A549 treated with RU486 at 1 μM for 4 hours (cell line): Measurements from ENCODE around the gene ERFL. TPM values are rescaled to one million over a fixed set of nuclear protein-coding genes. Genes with fewer than 3 reads are reported as not detected.

ENCODE experiments used
- total RNA-seq: library from RNA; stranded (reverse); fragments of 200-300 nt; extraction: Qiagen RNA extraction; gene quantifications from 5 replicates; pipeline ENCODE4 v1.2.3, GENCODE V29; 2022; ENCODE audit warnings: low read depth

ERFL gene
- total RNA-seq, result 0.23 to 0.41 TPM (median 0.36 TPM) in 5 replicates

DNA sequence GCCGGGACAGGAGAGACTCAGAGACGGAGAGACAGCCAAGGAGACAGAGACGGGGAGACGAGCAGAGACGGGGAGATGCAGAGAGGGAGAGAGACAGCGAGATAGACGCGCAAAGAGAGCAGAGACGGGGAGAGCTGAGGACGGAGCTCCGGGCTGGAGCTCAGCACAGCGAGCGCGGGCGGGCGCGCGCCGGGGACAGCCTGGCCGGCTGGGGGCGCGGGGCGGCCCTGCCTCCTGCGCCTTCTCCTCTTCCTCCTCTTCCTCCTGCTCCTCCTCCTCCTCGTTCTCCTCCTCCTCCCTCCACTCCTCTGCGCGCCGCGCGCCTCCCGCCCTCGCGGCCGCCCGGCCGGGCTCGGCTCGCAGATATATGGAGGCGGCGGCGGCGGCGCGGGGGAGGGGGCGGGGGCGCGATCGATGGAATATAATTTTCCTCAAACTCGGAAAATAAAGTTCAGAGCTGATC is at the start of gene ERFL:
Gene ERFL (minus strand): TSS at position 229 of the 463 bp plus-strand sequence. CDS start 15,530 bp downstream, outside the sequence.

DNA sequence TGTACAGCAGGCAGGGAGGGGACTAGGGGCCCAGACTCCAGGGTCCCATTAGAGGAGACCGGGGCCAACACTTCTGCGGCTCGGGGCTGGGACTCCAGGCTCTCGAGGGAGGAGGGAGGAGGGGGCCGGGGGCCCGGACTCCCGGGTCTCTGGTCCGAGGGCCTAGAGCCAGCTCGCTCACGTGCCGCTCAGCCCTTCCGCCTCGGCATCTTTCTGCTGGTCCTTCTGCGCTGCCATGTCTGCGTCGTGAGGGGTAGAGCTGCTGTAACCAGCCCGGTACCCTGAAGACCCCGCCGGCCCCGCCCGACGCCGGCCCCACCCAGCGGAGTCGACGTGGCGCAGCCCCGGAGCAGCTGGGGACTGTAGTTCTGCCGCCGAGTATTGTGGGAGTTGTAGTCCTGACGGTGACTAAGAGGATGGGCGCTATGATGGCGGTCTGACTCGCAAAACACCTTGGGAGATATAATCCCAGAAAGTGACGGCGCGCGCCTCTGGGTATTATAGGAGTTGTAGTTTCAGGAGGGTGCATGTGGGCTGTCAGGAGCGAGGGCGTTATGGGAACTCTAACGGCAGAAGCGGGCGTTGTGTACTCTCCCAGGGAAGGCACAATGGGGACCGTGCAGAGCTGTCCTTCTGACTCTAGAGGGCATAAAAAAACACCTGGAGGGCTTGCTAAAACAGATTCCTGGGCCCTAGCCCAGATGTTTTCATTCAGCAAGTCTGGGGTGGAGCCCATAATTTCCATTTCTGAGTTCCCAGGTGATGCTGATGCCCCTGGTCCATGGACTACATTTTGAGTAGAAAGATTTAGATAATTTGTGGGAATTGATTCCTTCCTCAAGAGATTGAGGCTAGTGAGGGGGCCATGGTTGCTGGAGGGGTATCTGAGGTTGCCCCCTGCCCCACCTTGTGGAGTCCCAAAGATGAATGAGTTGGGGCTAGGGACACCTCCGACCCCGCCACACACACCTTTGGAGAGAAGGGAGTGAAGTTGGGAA is 31.1 kb upstream of the ERFL start, which contains the start of gene RABAC1:
Gene RABAC1 (minus strand): TSS at position 266 of the 998 bp plus-strand sequence. CDS start 29 bp downstream, at position 237.

DNA sequence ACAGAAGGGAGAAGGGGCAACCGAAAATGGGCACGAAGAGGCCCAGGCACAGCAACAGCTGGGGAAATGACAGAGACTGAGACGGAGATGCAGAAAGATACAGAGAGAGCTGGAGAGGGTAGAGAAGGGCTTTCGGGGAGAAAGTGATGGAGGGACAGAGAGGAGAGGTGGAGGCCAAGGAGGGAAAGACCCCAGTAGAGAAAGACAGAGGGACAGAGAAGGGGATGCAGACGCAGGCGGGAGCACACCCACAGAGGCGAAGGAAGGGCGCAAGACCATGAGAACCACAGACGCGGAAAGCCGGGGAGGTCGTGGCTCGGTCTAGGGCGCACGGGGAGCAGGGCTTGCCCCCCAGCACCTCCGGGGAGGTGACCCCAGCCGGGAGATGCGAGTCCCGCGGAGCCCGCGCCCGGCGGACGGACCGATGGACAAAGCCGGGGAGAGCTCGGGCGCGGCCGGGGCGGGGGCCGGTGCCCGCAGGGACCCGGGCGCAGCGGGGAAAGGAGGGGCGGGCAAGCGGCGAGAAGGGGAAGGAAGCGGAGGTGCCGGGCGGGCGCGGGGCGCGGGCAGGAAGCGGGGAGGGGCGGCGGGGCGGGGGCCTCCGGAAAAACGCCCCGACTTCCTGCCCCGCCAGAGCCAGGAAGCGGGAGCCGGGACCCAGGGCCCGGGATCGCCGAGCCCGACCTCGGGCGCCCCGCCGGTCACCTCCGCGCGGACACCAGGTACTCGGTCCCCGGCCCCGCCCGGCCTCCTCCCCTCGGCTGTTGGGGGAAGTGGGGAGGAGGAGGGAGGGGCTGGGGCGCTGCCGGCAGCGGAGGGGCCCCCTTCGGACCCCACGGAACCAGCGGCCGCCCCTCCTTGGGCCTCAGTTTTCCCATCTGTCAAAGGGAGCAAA is 45.4 kb downstream of the ERFL start, which contains the start of gene ARHGEF1:
Gene ARHGEF1 (plus strand): TSS at position 617 of the 895 bp plus-strand sequence. CDS start 4,899 bp downstream, outside the sequence.

DNA sequence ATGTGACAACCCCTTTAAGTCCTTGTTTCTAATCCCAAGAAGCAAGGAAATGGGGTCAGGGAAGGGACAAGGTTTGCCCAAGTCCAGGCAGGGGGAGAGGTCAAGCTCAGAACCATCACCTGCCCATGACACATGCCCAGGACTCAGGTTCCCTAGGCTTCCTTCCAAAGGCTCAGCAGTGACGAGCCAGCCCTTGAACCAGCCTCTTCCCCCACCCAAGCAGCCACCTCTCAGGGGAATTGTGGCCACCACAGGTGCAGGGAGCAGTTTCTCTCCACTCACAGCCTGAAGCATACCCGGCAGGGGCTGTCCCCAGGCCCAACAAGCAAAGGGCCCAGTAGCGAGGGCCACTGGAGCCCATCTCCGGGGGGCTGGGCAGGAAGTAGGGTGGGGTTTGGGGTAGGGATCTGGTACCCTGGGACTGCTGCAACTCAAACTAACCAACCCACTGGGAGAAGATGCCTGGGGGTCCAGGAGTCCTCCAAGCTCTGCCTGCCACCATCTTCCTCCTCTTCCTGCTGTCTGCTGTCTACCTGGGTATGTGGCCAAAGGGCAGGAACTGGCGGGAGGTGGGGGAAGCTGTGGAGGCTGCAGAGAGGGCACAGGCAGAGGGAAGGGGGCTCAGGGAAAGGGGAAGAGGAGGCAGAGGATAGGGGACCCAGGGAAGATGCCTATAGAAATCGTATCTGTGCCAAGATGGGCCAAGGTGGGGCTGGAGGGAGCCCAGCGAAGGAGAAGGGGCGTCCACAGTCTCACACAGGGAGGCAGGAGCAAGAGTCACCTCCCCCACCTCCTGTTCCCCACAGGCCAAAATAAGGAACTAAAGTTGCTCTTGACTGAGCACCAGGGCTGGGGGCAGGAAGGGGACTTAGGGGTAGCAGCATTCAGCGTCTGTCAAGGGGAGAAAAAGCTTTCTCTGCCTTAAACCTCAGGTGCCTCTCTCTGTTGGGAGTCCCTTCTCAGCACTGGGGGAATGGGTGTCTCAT is 51.1 kb downstream of the ERFL start, which contains the start of gene CD79A:
Gene CD79A (plus strand): TSS at position 433 of the 986 bp plus-strand sequence. CDS start 26 bp downstream, at position 459.

DNA sequence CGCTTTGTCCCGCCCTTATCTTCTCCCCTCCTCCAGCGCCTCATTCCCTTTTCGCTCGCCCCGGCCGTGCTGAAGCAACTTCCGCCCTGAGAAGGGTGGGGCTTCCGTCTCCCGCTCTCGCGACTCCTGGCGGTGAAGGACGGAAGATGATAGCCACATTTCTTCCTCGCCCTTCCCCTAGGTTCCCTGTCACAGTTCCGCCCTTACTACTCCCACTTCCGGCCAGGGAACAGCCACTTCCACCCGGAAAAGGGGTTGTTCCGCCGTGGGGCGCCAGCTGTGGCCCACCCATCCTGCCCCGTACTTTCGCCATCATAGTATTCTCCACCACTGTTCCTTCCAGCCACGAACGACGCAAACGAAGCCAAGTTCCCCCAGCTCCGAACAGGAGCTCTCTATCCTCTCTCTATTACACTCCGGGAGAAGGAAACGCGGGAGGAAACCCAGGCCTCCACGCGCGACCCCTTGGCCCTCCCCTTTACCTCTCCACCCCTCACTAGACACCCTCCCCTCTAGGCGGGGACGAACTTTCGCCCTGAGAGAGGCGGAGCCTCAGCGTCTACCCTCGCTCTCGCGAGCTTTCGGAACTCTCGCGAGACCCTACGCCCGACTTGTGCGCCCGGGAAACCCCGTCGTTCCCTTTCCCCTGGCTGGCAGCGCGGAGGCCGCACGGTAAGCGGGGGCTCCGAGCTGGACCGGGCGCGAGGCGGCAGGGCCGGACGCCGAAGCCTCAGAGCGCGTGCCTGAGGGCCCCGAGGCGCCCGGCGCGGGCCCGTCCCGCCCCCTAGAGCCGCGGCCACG is 68.4 kb downstream of the ERFL start, which contains the start of gene RPS19:
Gene RPS19 (plus strand): TSS at position 638 of the 801 bp plus-strand sequence. CDS start 520 bp downstream, outside the sequence.

Other genes starting within 250 kb of the ERFL start
- gene CEACAM7, start 240.2 kb downstream of the ERFL start, total RNA-seq, result 0.24 TPM in 1 of 5 replicates, not detected in the others
- 1.9 to 2.5 TPM (median 2.2 TPM) in 5 replicates for gene CEACAM5, start 219.8 kb downstream of the ERFL start, total RNA-seq
- gene CEACAM6, start 172.9 kb downstream of the ERFL start, total RNA-seq, result 21.0 to 26.8 TPM (median 24.4 TPM) in 5 replicates
- gene CEACAM3, start 131.9 kb downstream of the ERFL start, total RNA-seq, result not detected in 5 replicates
- not detected in 5 replicates for gene LYPD4, start 83.8 kb downstream of the ERFL start, total RNA-seq
- gene DMRTC2, start 83.4 kb downstream of the ERFL start, total RNA-seq, result not detected in 5 replicates
- gene RPS19, start 68.2 kb downstream of the ERFL start, total RNA-seq, result 8,596 to 10,712 TPM (median 9,242 TPM) in 5 replicates
- gene CD79A, start 51.2 kb downstream of the ERFL start, total RNA-seq, result 0.59 to 1.4 TPM (median 1.0 TPM) in 5 replicates
- gene ARHGEF1, start 45.3 kb downstream of the ERFL start, total RNA-seq, result 76.4 to 121 TPM (median 100 TPM) in 5 replicates
- 171 to 287 TPM (median 250 TPM) in 5 replicates for gene RABAC1, start 30.9 kb upstream of the ERFL start, total RNA-seq
- 3.5 to 5.7 TPM (median 5.1 TPM) in 5 replicates for gene ATP1A3, start 65.8 kb upstream of the ERFL start, total RNA-seq
- gene GRIK5, start 141.8 kb upstream of the ERFL start, total RNA-seq, result 0.37 to 1.6 TPM (median 0.47 TPM) in 5 replicates
- 27.3 to 39.3 TPM (median 37.1 TPM) in 5 replicates for gene ZNF574, start 147.7 kb upstream of the ERFL start, total RNA-seq
- gene POU2F2, start 204.0 kb upstream of the ERFL start, total RNA-seq, result 0.28 to 0.62 TPM (median 0.47 TPM) in 5 replicates